Activated T-helper 2 cell treated with anti-CD3 and anti-CD28 coated beads, Interferon-gamma antibody, Interleukin-2, Interleukin-4, amounts not matched to agents 10 μg/mL and 5 μg/mL and 100 μg/mL, durations not matched to agents 14 hours and 24 hours and 36 hours (primary cell): ENCODE measurements around the gene HRAS. TPM values are rescaled to one million over a fixed set of nuclear protein-coding genes. Genes with fewer than 3 reads are reported as not detected.
"Not testable (repeated sequence)": the region's sequence is repeated elsewhere in the genome, so short reads cannot be mapped to it uniquely, and the experiment has no call there.

Source experiments
- DNase-seq: peaks from one replicate; pipeline ENCODE4 v3.0.0; 2021; ENCODE audit warnings: low spot score
- H3K27ac Mint-ChIP-seq: one replicate; pipeline ENCODE4 v1.8.0; 2021; ENCODE audit warnings: mixed read lengths
- H3K27me3 Mint-ChIP-seq: one replicate; pipeline ENCODE4 v1.8.0; 2021; ENCODE audit warnings: low read depth, mixed read lengths
- H3K36me3 Mint-ChIP-seq: one replicate; pipeline ENCODE4 v1.8.0; 2021; ENCODE audit warnings: low read depth, mixed read lengths
- H3K4me1 Mint-ChIP-seq: one replicate; pipeline ENCODE4 v1.8.0; 2021; ENCODE audit warnings: low read depth, mixed read lengths
- H3K4me3 Mint-ChIP-seq: one replicate; pipeline ENCODE4 v1.8.0; 2021; ENCODE audit warnings: low read depth, mild to moderate bottlenecking, moderate library complexity, mixed read lengths
- H3K9me3 Mint-ChIP-seq: one replicate; pipeline ENCODE4 v1.8.0; 2021; ENCODE audit warnings: mixed read lengths
- intact Hi-C: fragments of 100-400 bp; cut with micrococcal nuclease; formaldehyde crosslinking; loops from one replicate; pipeline ENCODE4 v1.15.1; 2023
- total RNA-seq: library from RNA; stranded (reverse); gene quantifications from 2 replicates; pipeline ENCODE4 v1.2.3, GENCODE V29; 2022

The HRAS gene
- total RNA-seq, 1 donor from 2014 or later: 70.5 TPM

DNA sequence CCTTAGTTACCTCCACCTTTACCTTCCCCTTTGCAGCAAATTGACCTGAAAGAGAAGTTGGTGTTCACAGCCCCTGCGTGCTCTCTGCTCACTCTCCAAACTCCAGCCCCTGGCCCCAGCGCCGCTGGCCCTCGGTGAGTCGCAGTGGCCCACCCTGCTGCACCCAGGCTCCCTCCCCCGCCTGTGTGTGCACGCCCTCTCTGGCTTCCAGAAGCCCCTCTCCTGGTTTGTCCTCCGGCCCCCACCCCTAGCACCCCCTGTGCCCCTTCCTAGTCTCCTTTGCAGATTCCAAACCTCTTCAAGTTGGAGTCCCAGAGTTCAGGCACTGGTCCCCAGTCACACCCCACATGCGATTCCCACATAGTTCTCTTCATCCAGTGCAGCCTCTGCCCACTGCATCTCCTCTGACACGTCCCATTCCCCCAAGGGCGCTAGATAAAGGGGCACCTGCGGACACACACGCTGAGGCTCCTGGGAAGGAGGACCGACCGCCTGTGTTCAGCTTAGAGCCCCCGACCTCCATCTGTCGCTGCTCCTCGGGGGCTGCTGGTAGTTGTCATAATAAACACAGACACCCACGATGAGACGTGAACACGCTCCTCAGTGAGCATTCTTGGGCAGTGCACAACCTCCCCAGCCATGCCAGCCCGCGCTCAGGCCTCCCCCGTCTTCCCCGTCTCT is 39.4 kb upstream of the HRAS start:
- intact Hi-C loops: loop anchor here (5.0 kb wide), 1 partner anchor 38 kb away; no protein-coding TSS in a partner anchor
- peak overlapping the region; percentile 86 for H3K4me3 Mint-ChIP-seq
- H3K27ac Mint-ChIP-seq: no peak overlapping the region
- peaks cover 5% of the 10 kb centered on the region for H3K27me3 Mint-ChIP-seq
- no peak for DNase-seq
- no peaks in the 10 kb centered on the region for H3K9me3 Mint-ChIP-seq
- peaks cover 26% of the 10 kb centered on the region for H3K4me1 Mint-ChIP-seq
- peaks cover 6% of the 10 kb centered on the region for H3K36me3 Mint-ChIP-seq

DNA sequence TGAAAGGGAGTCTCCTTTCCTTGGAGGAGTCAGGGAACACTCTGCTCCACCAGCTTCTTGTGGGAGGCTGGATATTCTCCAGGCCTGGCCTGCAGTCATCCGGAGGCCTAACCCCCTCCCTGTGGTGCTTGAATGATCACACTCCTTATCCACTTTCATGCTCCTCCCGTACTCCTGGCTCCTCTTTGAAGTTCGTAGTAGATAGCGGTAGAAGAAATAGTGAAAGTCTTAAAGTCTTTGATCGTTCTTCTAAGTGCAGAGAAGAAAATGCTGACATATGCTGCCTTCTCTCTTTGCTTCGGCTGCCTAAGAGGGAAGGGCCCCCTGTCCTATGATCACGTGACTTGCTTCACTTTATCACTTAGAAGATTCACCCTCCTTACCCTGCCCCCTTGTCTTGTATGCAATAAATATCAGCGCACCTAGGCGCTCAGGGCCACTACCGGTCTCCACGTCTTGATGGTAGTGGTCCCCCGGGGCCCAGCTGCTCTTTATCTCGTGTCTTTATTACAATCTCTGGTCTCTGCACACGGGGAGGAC is 38.7 kb upstream of the HRAS start:
- Mint-ChIP-seq H3K4me3 (peak overlapping the region; percentile 86), H3K4me1 (peaks cover 22% of the 10 kb centered on the region)
- intact Hi-C loops, H3K27ac Mint-ChIP-seq, DNase-seq, H3K9me3 Mint-ChIP-seq, H3K36me3 Mint-ChIP-seq, H3K27me3 Mint-ChIP-seq: not testable (repeated sequence)

DNA sequence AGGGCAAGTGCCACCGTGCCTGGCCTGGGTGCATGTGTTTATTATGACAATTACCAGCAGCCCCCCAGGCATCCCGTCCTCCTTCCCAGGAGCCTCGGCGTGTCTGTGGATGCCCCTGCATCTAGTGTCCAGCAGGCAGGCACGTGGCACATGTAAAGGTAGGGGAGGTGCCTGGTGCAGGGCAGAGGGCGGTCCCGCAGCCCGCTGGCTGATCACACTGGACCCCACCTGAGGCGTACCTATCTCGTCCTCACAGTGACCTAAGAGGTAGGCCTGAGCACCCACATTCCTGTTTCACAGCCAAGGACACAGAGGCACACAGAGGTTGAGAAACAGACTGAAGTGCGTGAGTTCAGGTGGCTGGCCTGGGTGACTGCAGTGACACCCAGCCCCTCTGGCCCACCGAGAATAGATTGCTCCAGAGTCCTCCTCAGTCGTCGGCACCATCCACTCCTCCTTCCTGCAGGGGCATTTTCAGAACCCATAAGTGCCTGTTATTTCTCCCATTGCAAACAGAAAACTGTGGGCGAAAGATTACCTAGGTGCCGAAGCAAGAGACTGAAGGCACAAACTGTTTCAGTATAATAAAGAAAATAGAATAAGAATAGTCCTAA is 37.9 kb upstream of the HRAS start:
- Mint-ChIP-seq H3K27ac (no peak overlapping the region), H3K9me3 (no peaks in the 10 kb centered on the region), H3K36me3 (peaks cover 6% of the 10 kb centered on the region), H3K4me3 (no peak overlapping the region), H3K27me3 (peaks cover 5% of the 10 kb centered on the region), H3K4me1 (peaks cover 22% of the 10 kb centered on the region)
- DNase-seq: no peak
- intact Hi-C loops: no loop called here

DNA sequence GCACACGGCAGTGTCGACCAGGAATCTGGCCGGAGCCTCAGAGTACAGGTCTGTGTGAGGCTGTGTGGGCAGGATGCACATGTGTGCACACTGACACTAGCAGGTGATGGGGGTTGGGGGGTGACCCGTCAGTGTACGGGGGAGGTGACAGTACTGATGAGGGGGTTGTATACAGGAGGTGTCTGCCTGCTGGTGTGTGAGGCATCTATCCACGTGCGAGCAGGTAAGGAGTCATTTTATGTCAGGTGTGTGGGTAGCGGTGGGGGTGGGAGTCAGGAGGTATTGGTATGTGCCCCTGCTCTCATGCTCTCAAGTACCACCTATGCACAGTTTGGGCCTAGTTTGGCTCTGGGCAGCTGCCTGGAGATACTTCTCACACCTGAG is 36.4 kb upstream of the HRAS start:
- Mint-ChIP-seq H3K4me1 (peaks cover 14% of the 10 kb centered on the region), H3K9me3 (no peaks in the 10 kb centered on the region), H3K27ac (no peak overlapping the region), H3K27me3 (peaks cover 5% of the 10 kb centered on the region), H3K4me3 (no peak overlapping the region), H3K36me3 (peaks cover 10% of the 10 kb centered on the region)
- no peak for DNase-seq
- intact Hi-C loops: no loop called here

DNA sequence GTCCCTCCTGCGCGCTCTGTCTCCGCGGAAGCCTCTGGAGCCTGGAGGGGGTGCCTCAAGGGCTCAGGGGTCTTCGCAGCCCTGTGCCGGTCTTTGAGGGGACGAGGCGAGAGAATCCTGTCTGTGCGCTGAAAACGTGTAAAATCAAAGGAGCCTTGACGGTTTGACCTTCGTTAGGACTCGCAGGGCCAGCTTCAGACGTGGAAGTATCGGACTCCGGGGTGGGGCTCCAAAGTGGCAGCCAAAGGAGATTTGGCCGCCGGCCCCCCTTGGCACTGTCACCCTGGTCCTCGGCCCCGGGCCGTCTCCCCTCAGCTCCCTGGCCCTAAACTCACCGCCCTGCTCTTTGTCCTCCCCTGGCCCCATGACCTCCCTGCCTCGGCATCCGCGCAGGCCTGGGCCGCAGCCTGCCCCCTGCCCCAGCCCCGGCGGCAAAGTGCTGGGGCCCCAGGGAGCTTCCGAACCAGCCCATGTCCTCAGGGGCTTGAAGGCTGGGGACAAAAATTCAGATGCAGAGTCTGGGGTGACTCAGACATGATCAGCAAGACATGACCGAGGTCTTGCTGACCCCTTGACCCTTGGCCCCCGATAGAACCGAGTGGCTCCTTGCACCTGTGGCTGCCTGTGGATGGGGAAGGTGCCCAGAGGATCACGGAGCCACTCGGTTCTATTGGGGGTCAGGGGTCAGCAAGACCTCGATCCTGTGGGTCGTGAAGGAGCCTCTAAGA is 33.9 kb upstream of the HRAS start:
- Mint-ChIP-seq H3K4me3 (peak overlapping the region; percentile 75), H3K27ac (peak overlapping the region; percentile 33), H3K9me3 (no peaks in the 10 kb centered on the region), H3K4me1 (peaks cover 8% of the 10 kb centered on the region), H3K27me3 (no peaks in the 10 kb centered on the region), H3K36me3 (peaks cover 21% of the 10 kb centered on the region)
- intact Hi-C loops: loop anchor here (2.0 kb wide), 1 partner anchor 63 kb away; the partner anchor contains the start of gene RNH1
- DNase-seq: no peak

DNA sequence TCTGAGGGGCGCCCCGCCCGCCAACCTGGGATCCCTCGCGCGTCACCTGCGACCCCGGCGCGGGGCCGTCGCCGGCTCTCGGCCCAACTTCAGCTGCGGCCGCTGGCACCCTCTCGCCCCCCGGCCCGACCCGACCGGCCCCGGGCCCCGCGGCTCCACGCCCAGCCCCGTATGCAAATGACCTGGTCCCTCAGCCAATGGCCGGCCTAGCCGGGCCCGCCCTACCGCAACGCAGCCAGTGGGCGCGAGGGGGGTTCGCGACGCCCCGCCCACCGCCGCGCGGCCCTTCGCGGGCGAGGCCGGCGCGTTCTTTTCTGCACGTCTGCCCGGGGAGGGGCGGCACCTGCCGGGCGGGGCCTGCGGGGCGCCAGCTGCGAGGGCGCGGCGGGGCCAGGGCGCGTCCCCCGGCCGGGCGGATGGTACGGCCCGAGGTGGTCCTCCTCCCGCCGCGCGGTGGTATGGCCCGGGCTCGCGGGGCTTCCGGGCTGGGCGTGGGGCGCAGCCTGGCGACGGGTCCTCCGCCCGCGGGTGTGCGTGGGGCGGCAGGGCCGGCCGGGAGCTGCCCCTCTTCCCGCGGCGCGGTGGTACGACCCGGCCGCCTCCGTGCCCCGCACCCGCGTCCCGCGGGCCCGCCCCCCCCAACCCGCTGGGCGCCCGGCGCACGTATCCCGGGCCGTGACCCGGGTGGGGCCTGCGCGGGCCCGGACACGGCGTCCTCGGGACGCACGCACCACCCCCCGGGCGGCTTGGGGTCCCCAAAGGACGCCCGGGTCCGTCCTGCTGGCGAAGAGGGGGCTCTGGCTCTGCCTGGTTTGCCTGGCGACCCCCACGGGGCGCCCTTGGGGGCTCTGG is 33.2 kb upstream of the HRAS start:
- no peaks in the 10 kb centered on the region for H3K27me3 Mint-ChIP-seq
- peak overlapping the region; percentile 75 for H3K4me3 Mint-ChIP-seq
- no peaks in the 10 kb centered on the region for H3K9me3 Mint-ChIP-seq
- peak overlapping the region; percentile 33 for H3K27ac Mint-ChIP-seq
- DNase-seq: peak; percentile 95
- H3K4me1 Mint-ChIP-seq: peaks cover 4% of the 10 kb centered on the region
- intact Hi-C loops: loop anchor here (1.0 to 2.0 kb wide), 2 partner anchors 8 to 62 kb away; partner anchors contain the start of genes PHRF1 and RNH1
- H3K36me3 Mint-ChIP-seq: peaks cover 26% of the 10 kb centered on the region

DNA sequence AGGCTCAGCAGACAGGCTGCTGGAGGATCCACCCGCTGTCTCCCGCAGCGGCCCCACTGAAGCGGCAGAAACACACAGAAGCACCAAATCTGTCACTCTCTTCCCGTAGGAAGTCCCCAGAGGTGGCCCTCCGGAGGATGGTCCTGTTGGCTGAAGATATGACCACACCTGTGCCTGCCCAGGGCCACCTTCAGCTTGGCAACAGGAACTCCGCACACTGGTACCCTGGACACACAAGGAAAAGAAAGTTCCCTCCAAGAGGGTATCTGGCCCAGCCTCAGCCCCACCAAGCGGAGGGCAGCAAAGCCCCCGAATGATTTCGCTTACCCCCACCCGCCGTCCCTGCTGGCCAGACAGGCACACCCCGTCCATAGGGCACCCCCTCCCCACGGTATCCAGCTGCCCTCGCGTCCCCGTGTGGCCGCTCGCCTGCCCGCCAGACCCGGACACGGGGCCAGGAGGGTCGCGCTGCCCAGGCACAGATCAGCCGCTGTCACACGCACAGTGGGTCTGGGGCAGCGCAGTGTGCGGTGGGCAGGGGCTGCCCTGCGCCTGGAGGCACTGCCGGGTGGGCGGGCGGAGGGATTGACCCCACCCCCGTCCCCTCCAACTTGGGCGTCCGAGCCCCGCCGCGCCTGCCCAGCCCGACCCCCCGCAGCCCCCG is 32.4 kb upstream of the HRAS start:
- no peak for DNase-seq
- peaks cover 2% of the 10 kb centered on the region for H3K4me1 Mint-ChIP-seq
- H3K9me3 Mint-ChIP-seq: no peaks in the 10 kb centered on the region
- H3K27me3 Mint-ChIP-seq: no peaks in the 10 kb centered on the region
- peak overlapping the region; percentile 46 for H3K27ac Mint-ChIP-seq
- peaks cover 27% of the 10 kb centered on the region for H3K36me3 Mint-ChIP-seq
- intact Hi-C loops: loop anchor here (1.0 to 2.0 kb wide), 2 partner anchors 9 to 61 kb away; partner anchors contain the start of genes PHRF1 and RNH1
- H3K4me3 Mint-ChIP-seq: peak overlapping the region; percentile 85

DNA sequence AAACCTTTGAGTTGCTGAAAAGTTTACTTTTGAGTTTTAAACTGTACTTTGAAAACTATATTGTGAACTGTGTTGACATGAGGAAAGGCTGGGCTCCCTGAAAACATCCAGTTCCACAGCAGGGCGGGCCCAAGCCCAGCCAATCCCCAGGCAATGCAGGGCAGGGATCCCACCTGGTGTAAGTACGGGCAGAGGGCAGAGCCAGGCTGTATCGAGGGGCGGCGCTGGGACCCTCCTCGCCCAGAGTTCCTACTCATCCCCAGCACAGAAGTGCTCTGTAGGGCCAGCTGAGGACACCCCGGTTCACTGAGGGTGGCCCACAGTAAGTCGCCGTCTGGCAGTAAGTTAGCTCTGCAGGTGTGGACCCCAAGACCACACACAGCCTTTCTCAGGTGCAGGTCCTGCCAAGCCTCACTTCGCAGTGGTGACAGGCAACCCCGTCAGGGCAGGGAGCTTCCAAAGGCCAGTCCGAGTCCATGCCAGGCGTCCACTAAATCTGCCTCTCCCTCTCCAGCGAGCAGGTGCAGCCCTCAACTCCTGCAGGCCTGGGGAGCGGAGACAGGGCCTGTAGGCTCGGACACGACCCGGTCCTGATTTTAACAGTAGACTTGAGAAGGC is 31.7 kb upstream of the HRAS start:
- Mint-ChIP-seq H3K27me3 (no peaks in the 10 kb centered on the region), H3K9me3 (no peaks in the 10 kb centered on the region), H3K4me3 (peak overlapping the region; percentile 85), H3K36me3 (peaks cover 27% of the 10 kb centered on the region), H3K27ac (no peak overlapping the region), H3K4me1 (peaks cover 2% of the 10 kb centered on the region)
- DNase-seq: no peak
- intact Hi-C loops: no loop called here

DNA sequence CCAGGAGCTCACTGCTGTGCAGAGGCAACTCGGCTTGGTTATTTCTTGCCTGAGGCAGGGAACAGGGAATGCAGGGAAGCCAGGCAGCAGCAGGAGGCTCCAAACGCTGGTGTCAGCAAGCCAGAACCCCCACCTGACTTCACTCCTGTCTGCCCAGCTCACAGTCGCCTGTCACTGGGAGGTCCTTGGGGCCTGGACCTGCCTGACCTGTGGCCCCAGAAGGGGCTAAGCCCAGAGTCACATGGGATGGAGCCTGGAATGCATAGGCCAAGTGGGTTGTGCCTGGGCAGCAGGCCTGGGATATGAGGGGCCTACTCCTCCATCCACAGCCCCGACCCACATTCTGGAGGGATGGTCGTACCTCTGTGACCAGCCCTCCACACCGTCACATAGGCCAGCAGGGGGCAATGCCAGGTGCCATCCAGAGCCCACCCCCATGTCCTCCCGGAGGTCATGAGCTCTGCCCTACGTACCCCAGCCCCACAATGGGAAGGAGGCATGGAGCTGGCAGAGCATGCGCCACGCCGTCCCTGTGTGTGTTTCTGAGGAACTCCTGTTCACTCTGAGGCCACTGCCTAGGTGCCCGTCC is 30.6 kb upstream of the HRAS start:
- no peaks in the 10 kb centered on the region for H3K27me3 Mint-ChIP-seq
- H3K4me3 Mint-ChIP-seq: no peak overlapping the region
- H3K36me3 Mint-ChIP-seq: peaks cover 27% of the 10 kb centered on the region
- no peak for DNase-seq
- H3K4me1 Mint-ChIP-seq: peaks cover 2% of the 10 kb centered on the region
- H3K9me3 Mint-ChIP-seq: no peaks in the 10 kb centered on the region
- intact Hi-C loops: no loop called here
- no peak overlapping the region for H3K27ac Mint-ChIP-seq

DNA sequence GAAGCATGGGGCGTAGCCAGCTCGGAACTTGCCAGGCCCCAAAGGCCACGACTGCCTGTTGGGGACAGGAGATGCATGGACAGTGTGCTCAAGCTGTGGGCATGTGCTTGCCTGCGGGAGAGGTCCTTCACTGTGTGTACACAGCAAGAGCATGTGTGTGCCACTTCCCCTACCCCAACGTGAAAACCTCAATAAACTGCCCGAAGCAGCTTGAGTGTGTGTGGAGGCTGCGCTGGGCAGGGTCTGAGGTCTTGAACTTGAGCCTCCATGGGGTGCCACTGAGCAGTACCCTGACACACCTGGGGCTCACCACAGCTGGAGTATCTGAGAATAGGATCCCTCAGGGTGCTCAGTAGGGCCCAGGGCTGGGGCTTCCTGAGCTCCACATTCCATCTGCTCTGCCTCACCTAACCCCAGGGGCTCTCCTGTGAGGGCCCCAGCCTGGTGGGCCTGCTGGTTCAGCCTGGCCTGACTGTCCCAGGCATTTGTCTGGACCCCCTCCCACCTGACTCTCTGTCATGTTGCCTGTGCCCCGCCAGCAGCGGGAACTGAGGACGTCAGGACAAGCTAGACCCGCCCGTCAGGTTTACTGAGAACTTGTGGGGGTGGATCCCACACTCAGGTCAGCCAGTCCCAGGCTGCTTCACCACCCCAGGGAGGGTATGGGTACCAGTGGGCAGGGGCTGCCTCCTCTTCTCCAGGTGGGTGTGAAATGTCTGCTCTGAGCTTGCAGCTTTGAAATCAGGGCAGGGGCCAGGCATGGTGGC is 28.6 kb upstream of the HRAS start:
- intact Hi-C loops: no loop called here
- Mint-ChIP-seq H3K4me3 (no peak overlapping the region), H3K9me3 (no peaks in the 10 kb centered on the region), H3K27ac (no peak overlapping the region), H3K27me3 (peaks cover 1% of the 10 kb centered on the region), H3K36me3 (peaks cover 27% of the 10 kb centered on the region), H3K4me1 (peaks cover 6% of the 10 kb centered on the region)
- no peak for DNase-seq
